Measurements from ENCODE around the gene ARF6.

DNA sequence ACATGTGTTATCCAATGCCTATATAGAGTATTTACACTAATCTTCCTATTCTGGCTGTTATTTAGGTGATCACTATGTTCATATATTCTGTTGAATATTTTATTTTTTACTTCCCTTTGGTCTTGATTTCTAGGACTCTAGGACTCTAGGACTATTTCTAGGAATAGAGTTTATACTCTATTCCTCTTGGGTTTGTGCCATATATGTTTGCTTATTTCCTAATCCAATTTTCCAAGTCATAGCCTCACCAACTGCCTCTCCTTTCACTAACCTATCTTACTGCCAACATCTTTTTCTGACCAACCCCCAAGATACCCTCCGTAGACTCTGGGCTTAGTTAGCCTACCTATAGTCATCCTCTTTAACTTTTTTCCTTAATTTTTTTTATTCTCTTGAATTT is 28.5 kb downstream of the ARF6 start:
- TF ChIP-seq, protein P1, sequence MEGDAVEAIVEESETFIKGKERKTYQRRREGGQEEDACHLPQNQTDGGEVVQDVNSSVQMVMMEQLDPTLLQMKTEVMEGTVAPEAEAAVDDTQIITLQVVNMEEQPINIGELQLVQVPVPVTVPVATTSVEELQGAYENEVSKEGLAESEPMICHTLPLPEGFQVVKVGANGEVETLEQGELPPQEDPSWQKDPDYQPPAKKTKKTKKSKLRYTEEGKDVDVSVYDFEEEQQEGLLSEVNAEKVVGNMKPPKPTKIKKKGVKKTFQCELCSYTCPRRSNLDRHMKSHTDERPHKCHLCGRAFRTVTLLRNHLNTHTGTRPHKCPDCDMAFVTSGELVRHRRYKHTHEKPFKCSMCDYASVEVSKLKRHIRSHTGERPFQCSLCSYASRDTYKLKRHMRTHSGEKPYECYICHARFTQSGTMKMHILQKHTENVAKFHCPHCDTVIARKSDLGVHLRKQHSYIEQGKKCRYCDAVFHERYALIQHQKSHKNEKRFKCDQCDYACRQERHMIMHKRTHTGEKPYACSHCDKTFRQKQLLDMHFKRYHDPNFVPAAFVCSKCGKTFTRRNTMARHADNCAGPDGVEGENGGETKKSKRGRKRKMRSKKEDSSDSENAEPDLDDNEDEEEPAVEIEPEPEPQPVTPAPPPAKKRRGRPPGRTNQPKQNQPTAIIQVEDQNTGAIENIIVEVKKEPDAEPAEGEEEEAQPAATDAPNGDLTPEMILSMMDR (conservative IDR thresholded peaks at IDR 0.05; ENCODE audit: low read depth, low read length), result no peak
- TF ChIP-seq EZH2phosphoT487 (IDR thresholded peaks at IDR 0.05; ENCODE audit: borderline replicate concordance, low read length) (no peak), EZH2 (IDR thresholded peaks at IDR 0.05; ENCODE audit: low read length, unreplicated experiment) (no peak)
